K562 (cell line): Measurements from ENCODE around the gene BMF. TPM values are rescaled to one million over a fixed set of nuclear protein-coding genes. Genes with fewer than 3 reads are reported as not detected.

ENCODE experiments used
- CUX1 ChIP-seq: fragments of 200-800 bp; sonication (Bioruptor generic); IDR thresholded peaks from 2 replicates; pipeline ENCODE4 v1.6.1; 2016; ENCODE audit warnings: missing genetic modification characterization, missing compliant biosample characterization
- RBM15 ChIP-seq: fragments of 200-400 bp; formaldehyde crosslinking; IDR thresholded peaks from 2 replicates; pipeline ENCODE4 v1.6.1; 2018; ENCODE audit warnings: mild to moderate bottlenecking, low read length, moderate library complexity; ENCODE audit not compliant: insufficient read depth
- SMARCE1 ChIP-seq: fragments of 450-650 bp; IDR thresholded peaks from 2 replicates; pipeline ENCODE4 v1.7.1; 2016; ENCODE audit warnings: mild to moderate bottlenecking
- ZNF778 ChIP-seq: fragments of 450-650 bp; formaldehyde crosslinking; IDR thresholded peaks from 2 replicates; pipeline ENCODE4 v1.4.0; 2020; ENCODE audit warnings: mild to moderate bottlenecking, moderate library complexity
- polyA plus RNA-seq, 8 experiments: library from polyadenylated mRNA; depleted of rRNA in 4 of 8; stranded (reverse) in 5 of 8; unstranded in 3 of 8; fragments of >200 nt; fragmentation: Nextera tagmentation in 2 of 8; fragmentation: Illumina TruSeq in 1 of 8; extraction: Ambion mirVana in 2 of 8; extraction: Trizol in 1 of 8; gene quantifications; 2 replicates each; pipeline versions ENCODE4 v1.2.1 to v1.2.3, GENCODE V29; 2011 to 2014; ENCODE audit warnings: inconsistent platforms in 1 of 8, missing spikeins in 1 of 8
- total RNA-seq, 7 experiments: library from RNA; depleted of rRNA in 6 of 7; stranded (reverse); fragments of >200 nt in 6 of 7; fragmentation: Illumina TruSeq in 2 of 7; extraction: Trizol in 2 of 7; gene quantifications; 2 replicates each; pipeline versions ENCODE4 v1.2.1 to v1.2.3, GENCODE V29; 2011 to 2021; ENCODE audit warnings: low replicate concordance in 1 of 7
- TF ChIP-seq, protein P1 (sequence below): fragments of 450-650 bp; formaldehyde crosslinking; IDR thresholded peaks from 2 replicates; pipeline ENCODE4 v1.4.0; 2022; ENCODE audit warnings: missing genetic modification characterization
- TF ChIP-seq, protein P2 (sequence below): fragments of 200-600 bp; sonication (generic); IDR thresholded peaks from one replicate; pipeline ENCODE4 v1.6.1; 2012; ENCODE audit warnings: mild to moderate bottlenecking, low read depth, low read length, inconsistent platforms
- TF ChIP-seq, protein P3 (sequence below): sonication (generic); formaldehyde crosslinking; IDR thresholded peaks from 2 replicates; pipeline ENCODE4 v1.8.1; 2023; ENCODE audit warnings: mild to moderate bottlenecking, missing genetic modification reagents, moderate library complexity

The BMF gene
- total and polyA plus RNA-seq, 9 of the 15 experiments (the other 6 are each of a cell fraction or from before 2014, with no cell fraction given), result 0.25 to 0.91 (median 0.59) TPM; not detected in 2

DNA sequence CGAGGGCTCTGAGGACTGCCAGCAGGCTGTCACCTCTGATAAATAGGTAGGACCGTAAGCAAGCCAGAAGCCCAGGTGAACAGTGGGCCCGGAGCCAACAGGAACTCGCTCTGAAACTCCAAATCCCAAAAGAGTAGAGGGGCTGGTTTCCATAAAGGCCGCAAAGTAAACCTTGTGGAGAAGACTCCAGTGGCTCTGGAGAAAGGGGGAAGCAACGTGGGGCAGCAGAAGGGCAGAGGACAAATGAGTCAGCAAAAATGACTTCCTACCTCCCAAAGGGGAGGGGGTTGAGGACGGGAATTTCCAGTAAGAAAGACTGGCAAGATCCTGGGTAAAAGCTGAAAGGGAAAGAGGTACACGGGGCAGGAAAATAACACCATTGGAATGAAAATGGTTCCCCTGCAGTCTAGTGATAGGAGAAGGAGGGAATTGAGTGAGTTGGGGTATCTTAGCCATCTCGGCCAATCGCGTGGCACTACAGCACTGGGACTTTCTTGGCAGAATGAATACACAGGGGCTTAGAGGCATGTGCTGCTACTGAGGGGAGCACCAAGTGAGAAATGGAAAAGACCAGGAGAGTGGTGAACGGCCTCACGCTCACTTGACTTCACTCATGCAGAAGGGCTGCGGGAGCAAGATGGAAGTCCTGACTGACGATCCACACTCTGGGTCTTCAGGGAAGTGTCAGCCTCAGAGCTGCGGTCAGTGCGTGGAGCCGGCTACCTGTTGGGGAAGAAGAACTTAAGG is 33.2 kb downstream of the BMF start (continued):
- TF ChIP-seq CUX1 (CRISPR knock-in tag) (no peak), RBM15 (no peak), SMARCE1 (0 out of 2 replicates have a peak, but pooled peaks have one; percentile 45), ZNF778 (CRISPR knock-in tag) (no peak)
- TF ChIP-seq, protein P1, sequence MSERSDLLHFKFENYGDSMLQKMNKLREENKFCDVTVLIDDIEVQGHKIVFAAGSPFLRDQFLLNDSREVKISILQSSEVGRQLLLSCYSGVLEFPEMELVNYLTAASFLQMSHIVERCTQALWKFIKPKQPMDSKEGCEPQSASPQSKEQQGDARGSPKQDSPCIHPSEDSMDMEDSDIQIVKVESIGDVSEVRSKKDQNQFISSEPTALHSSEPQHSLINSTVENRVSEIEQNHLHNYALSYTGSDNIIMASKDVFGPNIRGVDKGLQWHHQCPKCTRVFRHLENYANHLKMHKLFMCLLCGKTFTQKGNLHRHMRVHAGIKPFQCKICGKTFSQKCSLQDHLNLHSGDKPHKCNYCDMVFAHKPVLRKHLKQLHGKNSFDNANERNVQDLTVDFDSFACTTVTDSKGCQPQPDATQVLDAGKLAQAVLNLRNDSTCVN (CRISPR knock-in tag), result no peak
- TF ChIP-seq, protein P2, sequence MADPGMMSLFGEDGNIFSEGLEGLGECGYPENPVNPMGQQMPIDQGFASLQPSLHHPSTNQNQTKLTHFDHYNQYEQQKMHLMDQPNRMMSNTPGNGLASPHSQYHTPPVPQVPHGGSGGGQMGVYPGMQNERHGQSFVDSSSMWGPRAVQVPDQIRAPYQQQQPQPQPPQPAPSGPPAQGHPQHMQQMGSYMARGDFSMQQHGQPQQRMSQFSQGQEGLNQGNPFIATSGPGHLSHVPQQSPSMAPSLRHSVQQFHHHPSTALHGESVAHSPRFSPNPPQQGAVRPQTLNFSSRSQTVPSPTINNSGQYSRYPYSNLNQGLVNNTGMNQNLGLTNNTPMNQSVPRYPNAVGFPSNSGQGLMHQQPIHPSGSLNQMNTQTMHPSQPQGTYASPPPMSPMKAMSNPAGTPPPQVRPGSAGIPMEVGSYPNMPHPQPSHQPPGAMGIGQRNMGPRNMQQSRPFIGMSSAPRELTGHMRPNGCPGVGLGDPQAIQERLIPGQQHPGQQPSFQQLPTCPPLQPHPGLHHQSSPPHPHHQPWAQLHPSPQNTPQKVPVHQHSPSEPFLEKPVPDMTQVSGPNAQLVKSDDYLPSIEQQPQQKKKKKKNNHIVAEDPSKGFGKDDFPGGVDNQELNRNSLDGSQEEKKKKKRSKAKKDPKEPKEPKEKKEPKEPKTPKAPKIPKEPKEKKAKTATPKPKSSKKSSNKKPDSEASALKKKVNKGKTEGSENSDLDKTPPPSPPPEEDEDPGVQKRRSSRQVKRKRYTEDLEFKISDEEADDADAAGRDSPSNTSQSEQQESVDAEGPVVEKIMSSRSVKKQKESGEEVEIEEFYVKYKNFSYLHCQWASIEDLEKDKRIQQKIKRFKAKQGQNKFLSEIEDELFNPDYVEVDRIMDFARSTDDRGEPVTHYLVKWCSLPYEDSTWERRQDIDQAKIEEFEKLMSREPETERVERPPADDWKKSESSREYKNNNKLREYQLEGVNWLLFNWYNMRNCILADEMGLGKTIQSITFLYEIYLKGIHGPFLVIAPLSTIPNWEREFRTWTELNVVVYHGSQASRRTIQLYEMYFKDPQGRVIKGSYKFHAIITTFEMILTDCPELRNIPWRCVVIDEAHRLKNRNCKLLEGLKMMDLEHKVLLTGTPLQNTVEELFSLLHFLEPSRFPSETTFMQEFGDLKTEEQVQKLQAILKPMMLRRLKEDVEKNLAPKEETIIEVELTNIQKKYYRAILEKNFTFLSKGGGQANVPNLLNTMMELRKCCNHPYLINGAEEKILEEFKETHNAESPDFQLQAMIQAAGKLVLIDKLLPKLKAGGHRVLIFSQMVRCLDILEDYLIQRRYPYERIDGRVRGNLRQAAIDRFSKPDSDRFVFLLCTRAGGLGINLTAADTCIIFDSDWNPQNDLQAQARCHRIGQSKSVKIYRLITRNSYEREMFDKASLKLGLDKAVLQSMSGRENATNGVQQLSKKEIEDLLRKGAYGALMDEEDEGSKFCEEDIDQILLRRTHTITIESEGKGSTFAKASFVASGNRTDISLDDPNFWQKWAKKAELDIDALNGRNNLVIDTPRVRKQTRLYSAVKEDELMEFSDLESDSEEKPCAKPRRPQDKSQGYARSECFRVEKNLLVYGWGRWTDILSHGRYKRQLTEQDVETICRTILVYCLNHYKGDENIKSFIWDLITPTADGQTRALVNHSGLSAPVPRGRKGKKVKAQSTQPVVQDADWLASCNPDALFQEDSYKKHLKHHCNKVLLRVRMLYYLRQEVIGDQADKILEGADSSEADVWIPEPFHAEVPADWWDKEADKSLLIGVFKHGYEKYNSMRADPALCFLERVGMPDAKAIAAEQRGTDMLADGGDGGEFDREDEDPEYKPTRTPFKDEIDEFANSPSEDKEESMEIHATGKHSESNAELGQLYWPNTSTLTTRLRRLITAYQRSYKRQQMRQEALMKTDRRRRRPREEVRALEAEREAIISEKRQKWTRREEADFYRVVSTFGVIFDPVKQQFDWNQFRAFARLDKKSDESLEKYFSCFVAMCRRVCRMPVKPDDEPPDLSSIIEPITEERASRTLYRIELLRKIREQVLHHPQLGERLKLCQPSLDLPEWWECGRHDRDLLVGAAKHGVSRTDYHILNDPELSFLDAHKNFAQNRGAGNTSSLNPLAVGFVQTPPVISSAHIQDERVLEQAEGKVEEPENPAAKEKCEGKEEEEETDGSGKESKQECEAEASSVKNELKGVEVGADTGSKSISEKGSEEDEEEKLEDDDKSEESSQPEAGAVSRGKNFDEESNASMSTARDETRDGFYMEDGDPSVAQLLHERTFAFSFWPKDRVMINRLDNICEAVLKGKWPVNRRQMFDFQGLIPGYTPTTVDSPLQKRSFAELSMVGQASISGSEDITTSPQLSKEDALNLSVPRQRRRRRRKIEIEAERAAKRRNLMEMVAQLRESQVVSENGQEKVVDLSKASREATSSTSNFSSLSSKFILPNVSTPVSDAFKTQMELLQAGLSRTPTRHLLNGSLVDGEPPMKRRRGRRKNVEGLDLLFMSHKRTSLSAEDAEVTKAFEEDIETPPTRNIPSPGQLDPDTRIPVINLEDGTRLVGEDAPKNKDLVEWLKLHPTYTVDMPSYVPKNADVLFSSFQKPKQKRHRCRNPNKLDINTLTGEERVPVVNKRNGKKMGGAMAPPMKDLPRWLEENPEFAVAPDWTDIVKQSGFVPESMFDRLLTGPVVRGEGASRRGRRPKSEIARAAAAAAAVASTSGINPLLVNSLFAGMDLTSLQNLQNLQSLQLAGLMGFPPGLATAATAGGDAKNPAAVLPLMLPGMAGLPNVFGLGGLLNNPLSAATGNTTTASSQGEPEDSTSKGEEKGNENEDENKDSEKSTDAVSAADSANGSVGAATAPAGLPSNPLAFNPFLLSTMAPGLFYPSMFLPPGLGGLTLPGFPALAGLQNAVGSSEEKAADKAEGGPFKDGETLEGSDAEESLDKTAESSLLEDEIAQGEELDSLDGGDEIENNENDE, result no peak
- TF ChIP-seq, protein P3, sequence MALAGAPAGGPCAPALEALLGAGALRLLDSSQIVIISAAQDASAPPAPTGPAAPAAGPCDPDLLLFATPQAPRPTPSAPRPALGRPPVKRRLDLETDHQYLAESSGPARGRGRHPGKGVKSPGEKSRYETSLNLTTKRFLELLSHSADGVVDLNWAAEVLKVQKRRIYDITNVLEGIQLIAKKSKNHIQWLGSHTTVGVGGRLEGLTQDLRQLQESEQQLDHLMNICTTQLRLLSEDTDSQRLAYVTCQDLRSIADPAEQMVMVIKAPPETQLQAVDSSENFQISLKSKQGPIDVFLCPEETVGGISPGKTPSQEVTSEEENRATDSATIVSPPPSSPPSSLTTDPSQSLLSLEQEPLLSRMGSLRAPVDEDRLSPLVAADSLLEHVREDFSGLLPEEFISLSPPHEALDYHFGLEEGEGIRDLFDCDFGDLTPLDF (CRISPR knock-in tag), result no peak
